Astrocyte of the spinal cord (primary cell): ENCODE results near the gene ATRNL1.

Experiments used
- DNase-seq: peaks from one replicate; pipeline ENCODE4 v3.0.0; 2011; ENCODE audit warnings: low read depth, low spot score
- H3K4me3 ChIP-seq: 2 replicates; pipeline ENCODE4 v1.5.1; 2011; ENCODE audit warnings: low read depth, mild to moderate bottlenecking, low read length, moderate library complexity
- in situ Hi-C: cut with HindIII; loops from 2 replicates; pipeline ENCODE4 v1.10.0; 2017; ENCODE audit warnings: low sequenced_read_pairs
- TF ChIP-seq, protein P1 (sequence below): IDR thresholded peaks from 2 replicates; pipeline ENCODE4 v1.5.1; 2012; ENCODE audit warnings: low read depth, mild to moderate bottlenecking, low read length, inconsistent platforms

Gene ATRNL1

DNA sequence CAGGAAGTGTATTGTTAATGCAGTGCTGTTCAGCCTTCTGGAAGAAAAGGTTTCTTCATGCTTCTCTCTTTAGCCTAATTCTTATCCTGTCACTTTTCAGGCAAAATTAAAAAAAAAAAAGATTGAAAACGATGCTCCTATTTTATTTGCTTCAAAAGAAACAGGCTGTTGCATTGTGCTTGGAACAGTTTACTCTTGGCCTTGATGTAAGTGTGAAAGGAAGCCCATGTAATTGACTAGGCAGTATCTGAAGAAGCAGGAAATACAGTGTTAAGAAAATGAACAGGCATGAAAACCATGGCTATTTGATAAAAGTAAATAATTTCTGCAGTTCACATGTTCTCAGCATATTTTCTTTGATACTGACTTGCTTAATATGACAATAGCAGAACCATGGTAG lies 40.4 kb upstream of the ATRNL1 start:
- in situ Hi-C loops, result no loop called here
- TF ChIP-seq, protein P1, sequence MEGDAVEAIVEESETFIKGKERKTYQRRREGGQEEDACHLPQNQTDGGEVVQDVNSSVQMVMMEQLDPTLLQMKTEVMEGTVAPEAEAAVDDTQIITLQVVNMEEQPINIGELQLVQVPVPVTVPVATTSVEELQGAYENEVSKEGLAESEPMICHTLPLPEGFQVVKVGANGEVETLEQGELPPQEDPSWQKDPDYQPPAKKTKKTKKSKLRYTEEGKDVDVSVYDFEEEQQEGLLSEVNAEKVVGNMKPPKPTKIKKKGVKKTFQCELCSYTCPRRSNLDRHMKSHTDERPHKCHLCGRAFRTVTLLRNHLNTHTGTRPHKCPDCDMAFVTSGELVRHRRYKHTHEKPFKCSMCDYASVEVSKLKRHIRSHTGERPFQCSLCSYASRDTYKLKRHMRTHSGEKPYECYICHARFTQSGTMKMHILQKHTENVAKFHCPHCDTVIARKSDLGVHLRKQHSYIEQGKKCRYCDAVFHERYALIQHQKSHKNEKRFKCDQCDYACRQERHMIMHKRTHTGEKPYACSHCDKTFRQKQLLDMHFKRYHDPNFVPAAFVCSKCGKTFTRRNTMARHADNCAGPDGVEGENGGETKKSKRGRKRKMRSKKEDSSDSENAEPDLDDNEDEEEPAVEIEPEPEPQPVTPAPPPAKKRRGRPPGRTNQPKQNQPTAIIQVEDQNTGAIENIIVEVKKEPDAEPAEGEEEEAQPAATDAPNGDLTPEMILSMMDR, result no peak
- DNase-seq, result no peak
- no peak overlapping the region for H3K4me3 ChIP-seq

DNA sequence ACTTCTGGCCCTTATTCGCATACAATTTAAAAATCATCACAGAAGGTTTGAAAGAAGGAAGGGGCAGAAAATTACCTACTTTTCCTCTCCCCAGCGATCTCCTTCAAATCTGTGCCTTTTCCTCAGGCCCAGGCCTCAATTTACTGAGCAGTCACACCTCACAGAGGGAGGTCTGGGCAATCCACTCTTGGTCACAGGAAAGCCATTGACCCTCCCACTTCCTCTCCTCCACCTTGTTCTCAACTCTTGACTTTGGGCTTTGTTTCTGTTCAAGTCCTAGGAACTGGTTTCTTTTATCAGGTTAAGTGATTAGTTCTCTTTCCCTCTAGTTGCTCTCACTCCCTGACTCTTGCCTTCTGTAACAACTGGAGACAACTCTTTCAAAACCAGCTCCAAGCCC lies 37.0 kb upstream of the ATRNL1 start:
- TF ChIP-seq, protein P1, result no peak
- in situ Hi-C loops, result no loop called here
- no peak overlapping the region for H3K4me3 ChIP-seq
- DNase-seq, result no peak

DNA sequence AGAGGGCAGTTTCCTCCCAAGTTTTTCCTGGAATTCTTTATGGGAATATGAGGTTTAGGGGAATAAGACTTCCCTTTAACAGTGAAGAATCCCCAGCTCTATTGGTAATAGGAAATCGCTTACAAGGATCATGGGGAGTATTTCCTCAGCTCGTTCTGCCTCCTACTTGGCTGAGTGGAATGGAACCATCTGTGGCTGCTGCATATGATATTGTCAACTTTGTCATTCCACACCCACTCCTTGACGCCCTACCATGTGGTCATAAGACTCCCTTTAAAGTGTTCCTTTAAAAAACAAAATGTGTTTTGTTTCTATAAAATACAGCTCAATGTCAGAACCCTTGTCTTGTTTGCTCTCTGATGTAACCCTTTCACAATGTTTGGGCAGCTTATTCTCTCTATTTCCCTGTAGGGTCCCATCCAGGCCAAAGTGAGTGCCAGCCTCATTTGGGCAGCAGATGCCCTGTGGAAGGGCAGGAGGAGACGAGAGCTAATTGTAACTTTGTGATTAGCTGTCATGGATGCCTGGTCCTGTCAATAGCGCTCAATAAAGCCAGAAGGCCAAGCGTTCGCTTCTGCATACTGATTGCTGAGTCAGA lies 33.8 kb upstream of the ATRNL1 start:
- TF ChIP-seq, protein P1, result no peak
- no peak overlapping the region for H3K4me3 ChIP-seq
- in situ Hi-C loops, result no loop called here
- no peak for DNase-seq

DNA sequence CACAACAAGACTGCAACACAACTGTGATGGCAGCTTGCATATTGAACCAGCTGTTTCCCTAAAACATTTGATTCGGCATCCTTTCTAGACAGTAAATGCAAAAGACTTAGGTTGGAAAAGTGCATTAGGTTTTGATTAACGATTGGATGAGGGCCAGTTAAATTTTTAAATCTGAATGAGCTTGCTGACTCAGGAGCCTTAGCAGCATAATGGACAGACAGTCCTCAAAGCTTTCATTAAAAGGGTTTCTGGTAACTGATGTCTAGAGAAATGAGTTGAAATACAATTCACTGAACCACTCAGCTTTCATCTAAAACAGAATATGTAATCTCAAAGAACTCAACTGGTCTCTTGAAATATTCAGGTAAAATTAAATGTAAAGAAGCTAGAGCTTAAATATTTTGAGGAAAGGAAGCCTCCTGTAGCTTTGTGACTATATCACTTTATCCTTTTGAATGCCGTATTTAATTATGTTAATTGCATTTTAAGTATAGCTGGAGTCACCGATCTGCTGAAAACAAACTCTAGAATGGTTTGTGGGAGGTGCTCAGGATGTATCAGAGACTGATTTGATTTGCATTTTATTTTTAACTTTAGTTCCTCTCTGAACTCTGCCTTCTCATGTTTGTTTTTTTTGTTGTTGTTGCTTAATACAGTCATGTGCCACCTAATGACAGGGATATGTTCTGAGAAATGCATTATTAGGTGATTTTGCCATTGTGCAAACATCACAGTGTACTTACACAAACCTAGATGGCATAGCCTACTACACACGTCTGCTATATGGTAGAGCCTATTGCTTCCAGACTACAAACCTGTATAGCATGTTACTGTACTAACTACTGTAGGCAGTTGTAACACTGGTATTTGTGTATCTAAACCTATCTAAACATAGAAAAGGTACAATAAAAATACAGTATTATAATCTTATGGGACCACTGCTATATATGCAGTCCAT lies 29.2 kb upstream of the ATRNL1 start:
- in situ Hi-C loops, result no loop called here
- no peak overlapping the region for H3K4me3 ChIP-seq
- no peak for DNase-seq
- TF ChIP-seq, protein P1, result no peak

DNA sequence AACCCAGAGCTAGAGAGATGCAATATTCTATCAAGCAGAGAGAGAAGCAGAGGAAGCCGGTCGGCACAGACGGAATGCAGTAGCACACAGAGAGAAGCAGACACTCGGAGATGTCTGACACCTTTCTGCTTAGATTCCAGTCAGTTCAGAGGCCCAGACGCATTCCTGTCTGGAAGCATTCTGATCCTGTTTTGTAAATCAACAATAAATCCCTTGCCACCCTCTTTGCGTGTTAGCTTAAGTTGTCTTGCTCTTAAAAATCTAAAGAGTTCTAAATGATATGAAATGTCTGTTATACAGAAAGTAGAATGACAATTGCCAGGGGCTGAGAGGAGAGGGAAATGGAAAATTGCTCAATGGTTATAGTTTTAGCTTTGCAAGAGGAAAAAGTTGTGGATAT lies 27.4 kb upstream of the ATRNL1 start:
- H3K4me3 ChIP-seq, result no peak overlapping the region
- DNase-seq, result no peak
- TF ChIP-seq, protein P1, result no peak
- in situ Hi-C loops, result no loop called here

DNA sequence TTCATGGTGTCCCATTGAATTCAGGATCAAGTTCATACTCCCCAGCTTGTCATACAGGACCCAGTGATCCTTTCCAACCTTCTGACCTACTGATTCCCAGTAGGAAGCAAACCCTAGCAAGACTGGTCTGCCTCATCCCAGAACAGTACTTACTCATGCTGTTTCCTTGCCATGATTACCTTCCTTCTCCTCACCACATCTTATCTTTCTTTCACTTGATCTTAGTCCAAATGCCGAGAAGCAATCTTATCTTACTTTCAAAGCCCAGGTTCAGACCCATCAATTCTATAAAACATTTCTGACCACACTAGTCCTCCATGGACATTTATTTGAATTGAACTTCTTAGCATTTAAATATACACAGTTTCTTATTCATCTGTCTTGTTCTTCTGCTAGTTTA lies 26.6 kb upstream of the ATRNL1 start:
- no peak for DNase-seq
- in situ Hi-C loops, result no loop called here
- TF ChIP-seq, protein P1, result no peak
- H3K4me3 ChIP-seq, result no peak overlapping the region
